A673 (cell line): ENCODE results near the gene PCGF2. TPM values are rescaled to one million over a fixed set of nuclear protein-coding genes. Genes with fewer than 3 reads are reported as not detected.

Source experiments
- BruUV-seq: library from RNA; stranded (reverse); fragments of 400-500 nt; replicated peaks from 2 replicates; lab custom pipeline; 2021; lab: Mats Ljungman, UMichigan
- CTCF ChIA-PET: fragments of 300-600 bp; sonication (Branson Sonifier 250); formaldehyde crosslinking; loops from one replicate; lab custom pipeline; 2022; ENCODE audit warnings: antibody characterized with exemption; lab: Charles Lee
- POLR2A ChIA-PET: fragments of 300-600 bp; sonication (Branson Sonifier 250); formaldehyde crosslinking; loops from one replicate; lab custom pipeline; 2022; ENCODE audit warnings: antibody characterized with exemption; ENCODE audit not compliant: low non-redundant PET; lab: Charles Lee
- DNase-seq: peaks from one replicate; pipeline ENCODE4 v3.0.0-alpha.2; 2015; ENCODE audit warnings: low spot score
- H3K27ac ChIP-seq: fragments of 200-600 bp; sonication (generic); 2 replicates; pipeline ENCODE4 v1.5.1; 2016; ENCODE audit warnings: mixed run types, low read depth, mild to moderate bottlenecking, mixed read lengths, antibody characterized with exemption, low read length; ENCODE audit not compliant: poor library complexity, severe bottlenecking
- H3K27me3 ChIP-seq: fragments of 200-600 bp; sonication (generic); replicated peaks from 2 replicates; pipeline ENCODE4 v1.6.1; 2017; ENCODE audit warnings: mixed run types, low read depth, mild to moderate bottlenecking, mixed read lengths, antibody characterized with exemption, low read length; ENCODE audit not compliant: insufficient read depth, poor library complexity
- H3K36me3 ChIP-seq: fragments of 200-600 bp; sonication (generic); 2 replicates; pipeline ENCODE4 v1.6.1; 2016; ENCODE audit warnings: mixed run types, mild to moderate bottlenecking, mixed read lengths, antibody characterized with exemption, low read length; ENCODE audit not compliant: insufficient read depth, poor library complexity, severe bottlenecking
- H3K4me1 ChIP-seq: fragments of 200-600 bp; sonication (generic); 2 replicates; pipeline ENCODE4 v1.6.1; 2017; ENCODE audit warnings: mixed run types, mild to moderate bottlenecking, mixed read lengths, antibody characterized with exemption, low read length; ENCODE audit not compliant: insufficient read depth, poor library complexity, severe bottlenecking
- H3K4me3 ChIP-seq: fragments of 200-600 bp; sonication (generic); 2 replicates; pipeline ENCODE4 v1.5.1; 2016; ENCODE audit warnings: low read depth, mixed run types, mild to moderate bottlenecking, mixed read lengths, low read length; ENCODE audit not compliant: poor library complexity, severe bottlenecking
- H3K9me3 ChIP-seq: fragments of 200-600 bp; sonication (generic); 2 replicates; pipeline ENCODE4 v1.6.1; 2016; ENCODE audit warnings: mixed run types, low read depth, mild to moderate bottlenecking, mixed read lengths, antibody characterized with exemption, low read length; ENCODE audit not compliant: poor library complexity, severe bottlenecking
- CTCF ChIP-seq: fragments of 300-800, 200-600 bp; sonication (generic); conservative IDR thresholded peaks from 2 replicates; pipeline ENCODE4 v1.5.1; 2017; ENCODE audit warnings: low read depth, mild to moderate bottlenecking, antibody characterized with exemption, low read length, moderate library complexity, mixed read lengths
- EZH2 ChIP-seq: fragments of 200-600 bp; sonication (generic); IDR thresholded peaks from 2 replicates; pipeline ENCODE4 v1.6.1; 2017; ENCODE audit warnings: borderline replicate concordance, low read depth, mild to moderate bottlenecking, mixed read lengths, antibody characterized with exemption, low read length; ENCODE audit not compliant: poor library complexity, severe bottlenecking
- intact Hi-C: fragments of 100-400 bp; cut with micrococcal nuclease; formaldehyde crosslinking; loops from one replicate; pipeline ENCODE4 v1.10.0; 2022; ENCODE audit not compliant: unreplicated experiment
- total RNA-seq: library from RNA; stranded (reverse); gene quantifications from 2 replicates; pipeline ENCODE4 v1.2.3, GENCODE V29; 2021

The PCGF2 gene
- total RNA-seq, 1 experiment from 2014 or later: 34.4 TPM

- Histone ChIP-seq H3K4me3 (peak overlapping the region; percentile 86), H3K9me3 (no peaks in the 10 kb centered on the region), H3K27ac (peak overlapping the region; percentile 81), H3K27me3 (no peaks in the 10 kb centered on the region), H3K4me1 (peaks cover 28% of the 10 kb centered on the region), H3K36me3 (no peaks in the 10 kb centered on the region)
- ChIA-PET POLR2A (no interaction called here), CTCF (no interaction called here)
- intact Hi-C loops: no loop called here
- no peak for TF ChIP-seq CTCF
- no peak for TF ChIP-seq EZH2
- DNase-seq: peak; percentile 37
- no TSS peak for BruUV-seq
Observed at GRCh38 chr17:38747463-38748148, 530 bp downstream of the PCGF2 start.

- BruUV-seq: no TSS peak
- Histone ChIP-seq H3K9me3 (no peaks in the 10 kb centered on the region), H3K4me1 (peaks cover 33% of the 10 kb centered on the region), H3K27ac (peak overlapping the region; percentile 81), H3K4me3 (peak overlapping the region; percentile 86), H3K36me3 (no peaks in the 10 kb centered on the region), H3K27me3 (no peaks in the 10 kb centered on the region)
- intact Hi-C loops: no loop called here
- ChIA-PET CTCF (interaction anchor here (1.2 kb wide), 1 partner anchor 12 kb away, joined by 3 read pairs; no protein-coding TSS in a partner anchor), POLR2A (no interaction called here)
- TF ChIP-seq CTCF (no peak), EZH2 (no peak)
- DNase-seq: no peak
Observed at GRCh38 chr17:38746849-38747462, 1.2 kb downstream of the PCGF2 start.

DNA sequence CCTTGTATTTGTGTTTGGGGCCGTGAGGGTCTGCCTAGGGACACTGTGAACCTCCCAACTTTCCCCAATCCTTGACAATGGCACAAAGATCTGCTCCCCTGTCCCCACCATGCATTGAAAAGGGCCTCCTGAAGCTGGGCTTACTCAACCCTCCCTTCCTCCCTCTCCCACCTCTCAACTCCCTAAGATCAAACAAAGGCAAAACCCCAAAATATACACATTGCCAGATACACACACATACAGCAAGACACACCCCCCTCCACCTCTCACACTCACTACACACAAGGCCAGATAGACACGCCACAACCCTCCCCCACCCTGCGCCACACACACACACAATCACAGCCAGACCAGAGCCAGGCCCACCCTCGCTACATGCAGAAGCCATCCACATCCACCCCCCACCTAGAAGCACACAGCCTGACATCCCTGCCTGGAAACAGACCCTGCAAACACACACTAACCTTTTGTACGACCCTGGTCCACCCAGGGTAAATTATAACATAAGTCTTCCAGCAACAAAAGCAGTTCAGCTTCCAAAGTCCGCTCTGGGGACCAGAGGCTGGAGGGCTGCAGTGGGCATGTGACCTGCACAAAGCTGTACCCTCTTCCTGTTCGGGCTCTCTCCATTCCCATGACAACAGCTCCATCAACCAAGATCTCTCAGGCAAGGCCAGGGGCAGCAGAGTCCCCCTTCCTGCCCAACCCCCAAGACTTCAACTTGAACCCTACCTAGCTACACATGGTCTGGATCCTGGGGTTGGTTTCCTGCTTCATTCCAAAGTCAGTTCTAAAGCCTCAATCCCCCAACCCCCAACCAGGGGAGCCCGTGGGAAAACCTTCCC, 1.9 kb downstream of the PCGF2 start:
- peaks cover 31% of the 10 kb centered on the region for H3K4me1 ChIP-seq
- TF ChIP-seq EZH2: no peak
- no peak for TF ChIP-seq CTCF
- no peaks in the 10 kb centered on the region for H3K36me3 ChIP-seq
- H3K27ac ChIP-seq: peak overlapping the region; percentile 81
- ChIA-PET POLR2A (no interaction called here), CTCF (interaction anchor here (1.2 kb wide), 1 partner anchor 11 kb away, joined by 3 read pairs; no protein-coding TSS in a partner anchor)
- peak overlapping the region; percentile 86 for H3K4me3 ChIP-seq
- BruUV-seq: TSS peak; percentile 68
- no peak for DNase-seq
- intact Hi-C loops: no loop called here
- H3K9me3 ChIP-seq: no peaks in the 10 kb centered on the region
- no peaks in the 10 kb centered on the region for H3K27me3 ChIP-seq
